ENCODE results near the gene ADORA2A.

The ADORA2A gene

DNA sequence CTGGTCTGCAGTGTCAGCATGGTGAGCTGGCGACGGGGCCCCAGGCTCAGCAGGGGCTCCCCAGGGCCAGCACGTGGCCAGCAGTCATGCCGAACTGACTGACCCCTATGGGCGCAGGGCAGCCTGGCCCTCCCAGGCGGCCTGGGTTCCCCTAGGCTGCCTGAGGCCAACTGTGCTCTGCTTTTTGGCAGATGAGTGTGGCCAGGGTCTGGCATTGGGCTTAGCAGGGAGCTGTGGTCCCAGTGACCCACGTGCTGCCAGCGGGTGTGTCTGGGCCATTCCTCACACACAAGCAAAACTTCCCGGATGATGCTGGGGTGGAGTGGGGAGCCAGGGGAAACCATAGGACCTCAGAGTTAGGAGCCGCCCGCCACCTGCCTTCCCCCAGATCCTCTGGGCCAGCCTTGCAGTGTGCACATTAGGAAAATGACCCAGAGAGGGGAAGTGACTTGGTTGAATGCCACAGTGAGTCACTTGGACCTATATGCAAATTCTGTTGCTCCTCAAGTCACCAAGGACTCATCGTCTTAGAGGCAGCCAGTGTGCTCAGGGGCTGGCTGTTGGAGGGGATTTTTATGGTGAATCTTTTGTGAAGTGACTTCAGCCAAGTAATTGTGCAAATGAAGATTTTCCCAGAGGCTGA lies 6.5 kb downstream of the ADORA2A start:
- peak; percentile 85 for DNase-seq

DNA sequence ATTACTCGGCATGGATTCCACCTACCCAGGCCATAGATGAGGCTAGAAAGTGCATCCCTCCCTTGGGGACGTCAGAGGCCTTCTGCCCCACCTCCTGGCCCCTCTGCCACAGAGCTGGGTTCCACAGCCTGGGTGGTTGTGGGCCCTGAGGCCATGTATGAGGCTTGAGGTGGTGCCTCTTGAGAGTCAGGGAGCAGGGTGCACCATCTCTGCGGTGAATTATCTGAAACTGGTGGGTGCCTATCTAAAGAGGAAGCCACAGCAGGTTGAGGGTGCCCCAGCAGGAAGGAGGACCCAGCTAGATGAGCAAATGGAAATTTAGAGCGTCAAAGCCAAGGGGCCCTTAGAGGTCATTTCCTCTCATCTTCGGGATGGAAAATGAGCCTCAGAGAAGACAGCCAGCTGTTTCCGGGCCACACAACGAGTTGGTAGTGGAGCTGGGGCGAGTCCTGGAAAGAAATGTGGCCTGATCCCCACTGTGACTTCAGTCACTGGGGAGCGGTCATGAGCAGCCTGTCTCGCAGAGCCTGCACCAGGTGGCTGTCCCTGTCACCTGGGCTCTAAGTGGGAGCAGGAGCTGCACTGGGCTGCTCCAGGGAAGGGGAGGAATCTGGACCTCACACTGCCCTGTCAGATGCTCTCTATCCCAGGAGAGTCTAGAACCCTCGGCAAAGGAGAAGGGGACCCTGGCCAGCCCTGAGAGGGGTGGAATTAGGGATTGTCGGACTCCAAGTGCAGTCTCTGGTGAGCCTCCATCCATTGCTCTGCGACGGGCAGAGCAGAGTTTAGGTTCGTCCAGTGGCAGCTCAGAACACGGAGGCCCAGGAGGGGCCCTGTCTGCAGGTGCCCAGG lies 7.3 kb downstream of the ADORA2A start:
- peak; percentile 90 for DNase-seq

DNA sequence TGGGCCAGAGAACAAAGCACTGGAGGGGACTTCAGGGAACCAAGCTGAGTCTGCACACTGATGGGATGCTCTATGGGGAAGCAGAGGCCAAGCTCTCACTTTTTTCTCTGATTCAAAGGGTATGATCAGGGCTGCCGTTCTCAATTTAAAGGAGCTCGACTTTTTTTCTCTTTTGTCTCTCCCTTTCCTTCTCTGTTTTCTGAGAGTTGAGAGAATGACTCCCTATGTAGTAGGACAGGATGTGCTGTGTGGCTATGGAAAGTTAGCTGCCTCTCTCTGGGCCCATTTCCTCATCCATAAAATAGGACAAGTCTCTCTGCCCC lies 7.9 kb downstream of the ADORA2A start:
- no peak for DNase-seq

DNA sequence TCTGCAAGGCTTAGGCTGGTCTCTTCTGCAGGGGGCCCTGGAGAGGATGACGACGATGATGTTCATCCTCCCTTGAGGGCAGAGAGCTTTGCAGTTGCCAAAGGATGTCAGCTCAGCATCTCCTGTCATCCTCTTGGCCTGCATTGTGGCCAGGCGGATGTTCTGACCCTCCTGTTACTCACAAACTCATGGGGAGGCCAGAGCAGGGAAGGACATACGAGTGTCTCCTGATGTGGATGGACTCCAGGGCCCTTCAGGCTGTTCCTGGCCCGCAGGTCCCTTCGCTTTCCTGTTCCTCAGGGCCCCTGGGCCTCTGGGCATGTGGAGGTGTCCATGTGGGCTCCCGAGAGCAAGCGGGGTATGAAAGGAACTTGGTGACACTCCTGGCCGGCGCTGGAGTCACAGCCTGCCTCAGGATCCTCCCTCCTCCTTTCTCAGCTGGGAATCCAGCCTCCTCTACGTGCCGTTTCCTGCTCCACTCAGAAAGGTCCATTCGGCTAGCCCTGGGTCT lies 8.5 kb downstream of the ADORA2A start:
- DNase-seq: no peak

DNA sequence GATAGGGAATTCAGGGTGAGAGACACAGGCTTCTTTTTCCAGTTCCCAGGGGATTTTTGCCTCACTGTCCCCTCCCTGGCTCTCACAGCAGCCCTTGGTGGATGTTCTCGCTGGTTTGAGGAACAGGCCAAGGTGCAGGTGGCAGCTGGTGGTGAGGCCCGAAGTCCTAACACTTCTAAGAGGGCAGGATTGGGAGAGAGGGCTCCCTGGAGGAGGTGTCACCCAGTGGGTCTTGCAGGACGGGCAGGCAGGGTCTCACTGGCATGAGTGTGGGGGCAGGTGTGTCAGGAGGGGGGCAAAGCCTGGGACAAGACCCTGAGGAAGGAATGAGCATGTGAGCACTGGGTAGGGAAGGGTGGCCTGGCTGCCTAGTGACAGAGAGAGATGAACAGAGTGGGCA lies 9.2 kb downstream of the ADORA2A start:
- DNase-seq: no peak

DNA sequence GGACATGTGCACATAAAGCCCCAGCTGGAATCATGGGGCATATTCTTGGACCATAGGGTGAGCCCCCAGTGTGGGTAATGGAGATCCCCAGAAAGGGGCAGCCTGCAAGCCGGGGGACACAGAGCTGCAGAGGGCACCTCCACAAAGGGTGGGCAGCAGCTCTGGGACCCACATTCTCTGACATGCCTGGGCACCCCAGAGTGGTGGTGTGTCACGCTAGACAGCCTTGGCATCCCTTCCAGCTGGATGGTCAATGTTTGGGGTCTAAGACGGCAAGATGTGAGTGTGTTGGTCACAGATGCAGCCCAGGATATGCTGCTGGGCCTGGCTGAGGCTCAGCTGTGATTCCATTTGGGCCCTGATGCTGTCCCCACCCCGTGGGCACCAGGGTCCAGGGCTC lies 9.7 kb downstream of the ADORA2A start:
- DNase-seq: no peak

DNA sequence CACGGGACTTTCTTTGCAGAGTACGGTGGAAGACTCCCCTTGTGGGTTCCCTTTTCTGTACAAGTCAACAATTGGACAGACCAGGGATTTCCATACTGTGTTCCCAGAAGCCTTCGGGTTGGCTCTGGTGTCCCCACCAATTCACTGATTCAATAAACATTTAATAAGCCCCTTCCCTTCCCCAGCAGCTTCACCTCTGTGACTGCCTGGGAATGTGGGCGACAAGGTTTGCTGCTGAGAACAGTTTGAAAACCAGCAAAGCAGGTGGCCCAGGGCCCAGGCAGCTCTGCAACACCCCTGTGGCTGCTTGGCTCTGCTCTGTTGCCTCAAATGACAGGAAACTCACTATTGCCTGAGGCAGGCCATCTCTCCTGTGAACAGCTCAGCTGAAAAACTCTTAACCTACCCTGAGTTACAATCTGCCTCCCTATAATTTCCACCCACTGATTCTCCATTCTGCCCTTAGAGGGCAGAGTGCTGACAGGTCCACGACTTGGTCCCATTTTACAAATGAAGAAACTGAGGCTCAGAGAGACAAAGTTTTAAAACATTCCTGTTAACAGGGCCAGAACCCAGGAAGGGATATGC lies 10.4 kb downstream of the ADORA2A start:
- DNase-seq: peak; percentile 18

DNA sequence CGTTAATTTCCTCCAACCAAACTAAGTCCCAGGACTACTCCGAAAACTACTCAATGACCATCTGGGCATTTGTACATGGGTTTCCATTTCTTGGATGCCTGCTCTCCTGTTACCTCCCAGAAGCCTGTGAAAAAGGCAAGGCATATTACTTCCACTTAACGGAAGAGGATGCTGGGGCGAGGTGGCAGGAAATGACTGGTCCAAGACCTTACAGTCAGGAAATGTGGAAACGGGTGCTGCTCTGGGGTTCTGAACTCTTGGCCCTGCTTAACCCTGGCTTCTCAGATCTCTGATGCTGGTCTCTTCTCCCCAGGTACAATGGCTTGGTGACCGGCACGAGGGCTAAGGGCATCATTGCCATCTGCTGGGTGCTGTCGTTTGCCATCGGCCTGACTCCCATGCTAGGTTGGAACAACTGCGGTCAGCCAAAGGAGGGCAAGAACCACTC lies 12.9 kb downstream of the ADORA2A start:
- DNase-seq: peak; percentile 27

DNA sequence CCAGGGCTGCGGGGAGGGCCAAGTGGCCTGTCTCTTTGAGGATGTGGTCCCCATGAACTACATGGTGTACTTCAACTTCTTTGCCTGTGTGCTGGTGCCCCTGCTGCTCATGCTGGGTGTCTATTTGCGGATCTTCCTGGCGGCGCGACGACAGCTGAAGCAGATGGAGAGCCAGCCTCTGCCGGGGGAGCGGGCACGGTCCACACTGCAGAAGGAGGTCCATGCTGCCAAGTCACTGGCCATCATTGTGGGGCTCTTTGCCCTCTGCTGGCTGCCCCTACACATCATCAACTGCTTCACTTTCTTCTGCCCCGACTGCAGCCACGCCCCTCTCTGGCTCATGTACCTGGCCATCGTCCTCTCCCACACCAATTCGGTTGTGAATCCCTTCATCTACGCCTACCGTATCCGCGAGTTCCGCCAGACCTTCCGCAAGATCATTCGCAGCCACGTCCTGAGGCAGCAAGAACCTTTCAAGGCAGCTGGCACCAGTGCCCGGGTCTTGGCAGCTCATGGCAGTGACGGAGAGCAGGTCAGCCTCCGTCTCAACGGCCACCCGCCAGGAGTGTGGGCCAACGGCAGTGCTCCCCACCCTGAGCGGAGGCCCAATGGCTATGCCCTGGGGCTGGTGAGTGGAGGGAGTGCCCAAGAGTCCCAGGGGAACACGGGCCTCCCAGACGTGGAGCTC lies 13.5 kb downstream of the ADORA2A start:
- DNase-seq: no peak

DNA sequence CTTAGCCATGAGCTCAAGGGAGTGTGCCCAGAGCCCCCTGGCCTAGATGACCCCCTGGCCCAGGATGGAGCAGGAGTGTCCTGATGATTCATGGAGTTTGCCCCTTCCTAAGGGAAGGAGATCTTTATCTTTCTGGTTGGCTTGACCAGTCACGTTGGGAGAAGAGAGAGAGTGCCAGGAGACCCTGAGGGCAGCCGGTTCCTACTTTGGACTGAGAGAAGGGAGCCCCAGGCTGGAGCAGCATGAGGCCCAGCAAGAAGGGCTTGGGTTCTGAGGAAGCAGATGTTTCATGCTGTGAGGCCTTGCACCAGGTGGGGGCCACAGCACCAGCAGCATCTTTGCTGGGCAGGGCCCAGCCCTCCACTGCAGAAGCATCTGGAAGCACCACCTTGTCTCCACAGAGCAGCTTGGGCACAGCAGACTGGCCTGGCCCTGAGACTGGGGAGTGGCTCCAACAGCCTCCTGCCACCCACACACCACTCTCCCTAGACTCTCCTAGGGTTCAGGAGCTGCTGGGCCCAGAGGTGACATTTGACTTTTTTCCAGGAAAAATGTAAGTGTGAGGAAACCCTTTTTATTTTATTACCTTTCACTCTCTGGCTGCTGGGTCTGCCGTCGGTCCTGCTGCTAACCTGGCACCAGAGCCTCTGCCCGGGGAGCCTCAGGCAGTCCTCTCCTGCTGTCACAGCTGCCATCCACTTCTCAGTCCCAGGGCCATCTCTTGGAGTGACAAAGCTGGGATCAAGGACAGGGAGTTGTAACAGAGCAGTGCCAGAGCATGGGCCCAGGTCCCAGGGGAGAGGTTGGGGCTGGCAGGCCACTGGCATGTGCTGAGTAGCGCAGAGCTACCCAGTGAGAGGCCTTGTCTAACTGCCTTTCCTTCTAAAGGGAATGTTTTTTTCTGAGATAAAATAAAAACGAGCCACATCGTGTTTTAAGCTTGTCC lies 14.3 kb downstream of the ADORA2A start:
- DNase-seq: no peak

DNA sequence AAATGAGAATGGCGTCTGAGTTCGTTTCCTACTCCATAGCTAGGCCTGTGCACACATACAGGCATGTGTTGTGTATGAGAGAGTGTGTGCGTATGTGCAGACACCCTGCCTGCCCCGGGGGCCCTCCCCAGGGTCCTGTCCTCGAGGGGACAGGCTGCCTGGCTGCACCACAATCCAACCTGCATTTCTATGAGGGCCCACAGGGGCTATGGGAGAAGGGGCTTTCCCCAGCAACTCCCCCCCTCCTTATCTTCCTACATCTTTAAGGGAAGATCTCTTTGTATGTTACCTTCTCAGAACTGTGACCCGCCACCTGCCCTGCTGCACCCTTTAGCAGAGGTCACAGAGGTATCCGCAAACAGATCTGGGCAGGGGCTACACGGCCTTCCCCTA lies 14.9 kb downstream of the ADORA2A start:
- DNase-seq: no peak

DNA sequence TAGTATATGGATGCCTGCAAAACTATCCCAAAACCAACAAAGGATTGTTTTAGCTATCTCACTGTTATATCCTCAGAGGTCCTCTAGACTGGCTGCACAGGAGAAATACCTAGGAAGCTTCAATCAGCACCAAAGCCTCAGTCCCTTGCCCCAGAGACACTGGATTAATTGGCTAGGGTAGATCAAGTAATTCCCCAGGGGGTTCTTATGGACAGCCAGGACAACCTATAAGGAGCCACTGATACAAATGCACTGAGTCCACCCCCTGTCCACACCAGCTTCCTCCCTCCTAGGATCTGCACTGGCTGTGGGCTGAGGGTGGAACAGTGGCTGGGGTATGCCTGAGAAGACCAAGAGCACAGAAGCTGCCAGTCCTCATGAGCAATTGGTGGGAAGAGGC lies 16.3 kb downstream of the ADORA2A start:
- DNase-seq: no peak

DNA sequence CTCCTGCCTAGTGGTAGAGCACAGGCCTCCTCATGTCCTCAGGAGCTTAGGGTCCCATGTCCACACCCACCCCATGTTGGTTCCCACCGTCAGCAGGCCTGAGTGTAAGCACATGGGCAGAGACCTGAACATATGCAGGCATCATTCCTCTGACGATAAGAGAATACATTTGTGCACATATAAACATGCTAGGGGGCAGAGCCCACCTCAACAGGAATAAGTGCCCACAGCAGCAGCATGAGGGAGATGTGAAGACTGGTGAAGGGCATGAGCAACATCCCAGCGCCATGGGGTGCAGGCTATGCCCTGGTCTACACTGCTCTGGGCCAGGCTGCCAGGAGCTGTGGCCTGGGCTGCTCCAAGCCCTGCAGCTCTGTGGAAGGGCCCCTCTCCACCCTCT lies 16.9 kb downstream of the ADORA2A start:
- no peak for DNase-seq

DNA sequence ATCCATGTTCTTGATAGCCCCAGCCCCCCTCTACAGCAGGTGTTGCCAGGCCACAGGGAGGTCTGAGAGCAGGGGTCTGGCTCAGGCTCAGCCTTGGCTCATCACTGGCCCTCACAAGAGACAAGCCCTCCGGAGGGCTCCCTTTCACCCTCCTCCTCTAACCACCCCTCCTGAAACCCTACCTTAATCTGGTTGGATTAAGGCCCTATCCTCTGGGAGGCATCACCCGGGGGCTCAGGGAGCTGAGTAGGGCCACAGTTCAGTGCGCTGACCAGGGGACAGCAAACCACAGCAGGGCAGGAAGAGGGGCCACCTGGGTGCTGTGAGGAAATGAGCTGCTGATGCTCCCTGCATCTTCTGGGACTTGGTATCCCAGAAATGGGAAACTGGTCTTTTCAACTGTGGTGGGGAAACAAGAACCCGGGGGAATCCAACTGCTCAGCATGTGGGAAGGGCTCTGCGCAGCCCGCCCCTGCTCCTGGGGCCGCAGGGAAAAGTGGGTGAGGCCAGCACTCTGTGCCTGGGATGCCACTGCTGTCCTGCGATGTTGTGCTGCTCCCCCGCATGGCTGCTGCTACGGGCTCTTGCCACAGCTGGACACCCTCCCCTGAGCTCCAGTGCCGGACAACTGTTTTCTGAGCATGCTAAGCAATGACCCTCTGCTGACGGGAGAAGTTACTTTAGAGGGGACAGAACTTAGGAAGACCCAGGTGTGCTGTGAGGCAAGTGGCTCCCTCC lies 17.5 kb downstream of the ADORA2A start:
- DNase-seq: no peak

DNA sequence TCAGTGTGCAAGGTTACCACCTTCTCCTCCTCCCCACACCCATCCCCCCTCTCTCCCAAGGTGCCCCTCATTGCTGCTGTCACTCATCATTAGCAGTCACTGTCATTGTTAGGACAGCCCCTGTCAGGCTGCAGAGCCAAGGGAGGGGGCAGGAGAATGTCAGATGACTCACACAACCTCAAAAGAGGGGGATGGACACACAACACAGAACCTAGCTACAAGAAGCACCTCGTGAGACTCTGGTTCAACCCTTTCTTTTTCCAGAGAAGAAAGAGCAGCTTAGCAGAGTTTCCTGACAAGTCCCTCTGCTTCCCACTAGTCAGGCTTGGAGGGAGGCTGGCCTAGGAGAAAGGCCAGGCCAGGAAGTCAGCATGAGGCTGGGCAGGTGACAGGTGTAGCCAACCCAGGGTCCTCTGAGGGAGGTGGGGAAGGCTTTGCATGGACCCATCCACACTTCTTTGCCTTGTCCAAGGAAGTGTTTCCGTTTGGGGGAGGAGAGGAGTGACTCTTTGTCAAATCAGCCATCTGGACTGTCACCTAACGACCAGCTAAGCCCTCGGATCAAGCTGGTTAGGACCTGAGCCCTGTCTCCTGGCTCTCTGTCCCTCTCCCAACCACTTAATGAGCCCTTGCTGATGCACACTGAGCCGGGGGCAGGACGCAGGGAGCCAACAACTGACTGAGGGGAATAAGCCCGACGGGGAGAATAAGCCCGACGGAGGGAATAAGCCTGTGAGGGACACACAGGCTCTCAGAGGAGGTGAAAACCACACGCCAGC lies 18.3 kb downstream of the ADORA2A start:
- DNase-seq: no peak

DNA sequence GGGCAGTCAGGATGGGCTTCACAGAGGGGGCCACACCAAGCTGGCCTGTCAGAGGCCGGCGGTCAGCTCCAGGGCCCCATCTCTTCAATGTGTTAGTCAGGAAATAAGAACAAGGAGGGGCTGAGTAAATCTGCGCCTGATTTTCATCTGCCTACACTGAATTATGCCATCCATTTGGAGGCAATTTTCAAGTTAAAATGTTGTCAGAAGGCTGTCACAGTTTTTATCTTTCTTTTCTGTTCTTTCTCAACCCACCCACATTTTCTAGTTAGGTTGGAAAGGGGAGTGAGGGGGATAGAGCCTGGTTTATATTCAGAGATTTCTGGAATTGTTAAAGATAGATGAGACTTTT lies 18.8 kb downstream of the ADORA2A start:
- no peak for DNase-seq

DNA sequence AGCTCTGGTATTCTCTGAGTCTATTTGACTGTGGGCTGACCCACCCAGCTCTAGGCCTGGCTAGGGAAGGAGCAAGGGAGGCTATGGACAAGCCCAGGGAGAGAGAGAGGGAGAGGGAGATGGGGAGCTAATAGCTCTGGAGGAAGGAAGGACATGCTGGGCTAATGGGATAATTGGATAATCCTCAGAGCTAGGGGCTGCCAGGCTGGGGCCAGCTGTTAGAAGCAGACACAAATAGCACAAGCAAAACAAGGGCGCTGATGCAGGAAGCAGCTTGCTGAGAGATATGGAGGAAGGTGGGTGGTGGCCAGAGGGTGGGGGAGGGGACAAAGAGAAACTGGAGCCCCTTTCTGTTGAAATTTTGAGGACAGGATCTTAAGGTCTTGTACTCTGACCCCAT lies 23.2 kb downstream of the ADORA2A start:
- no peak for DNase-seq

DNA sequence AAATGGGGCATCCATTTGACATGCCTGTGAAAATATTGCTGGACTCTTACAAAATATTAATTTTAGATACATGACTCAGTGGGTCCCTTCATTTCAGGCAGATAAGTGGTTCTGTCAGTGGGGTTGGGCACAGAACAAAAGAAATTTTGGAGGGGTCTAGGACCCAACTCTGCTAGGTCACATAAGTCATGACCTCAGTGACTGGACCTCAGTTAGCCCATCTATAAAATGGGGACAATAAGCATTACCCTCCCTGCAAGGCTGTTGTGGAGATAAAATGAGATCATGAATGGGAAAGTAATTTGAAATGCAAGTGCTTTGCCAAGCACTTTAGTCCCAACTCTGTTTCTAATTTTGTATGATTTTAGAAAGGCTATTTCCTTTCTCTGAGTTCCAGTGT lies 23.8 kb downstream of the ADORA2A start:
- no peak for DNase-seq

DNA sequence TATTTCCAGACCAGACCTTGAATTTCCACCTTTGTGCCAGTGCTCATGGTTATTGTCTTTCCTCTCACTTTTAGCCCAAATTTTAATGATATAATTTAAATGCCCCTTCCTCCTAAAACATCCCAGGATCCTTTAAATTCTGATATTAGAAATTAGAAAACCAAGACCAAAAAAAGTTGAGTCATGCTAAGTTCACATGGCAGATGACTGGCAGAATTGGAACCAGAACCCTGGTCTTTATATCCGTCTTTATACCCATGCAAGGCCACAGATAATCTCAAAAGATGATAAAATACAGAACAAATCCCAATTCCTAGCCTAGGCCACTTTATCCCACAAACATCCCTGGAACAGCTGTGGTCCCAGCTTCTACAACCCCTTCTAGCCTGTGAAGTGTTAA lies 26.5 kb downstream of the ADORA2A start:
- DNase-seq: no peak

DNA sequence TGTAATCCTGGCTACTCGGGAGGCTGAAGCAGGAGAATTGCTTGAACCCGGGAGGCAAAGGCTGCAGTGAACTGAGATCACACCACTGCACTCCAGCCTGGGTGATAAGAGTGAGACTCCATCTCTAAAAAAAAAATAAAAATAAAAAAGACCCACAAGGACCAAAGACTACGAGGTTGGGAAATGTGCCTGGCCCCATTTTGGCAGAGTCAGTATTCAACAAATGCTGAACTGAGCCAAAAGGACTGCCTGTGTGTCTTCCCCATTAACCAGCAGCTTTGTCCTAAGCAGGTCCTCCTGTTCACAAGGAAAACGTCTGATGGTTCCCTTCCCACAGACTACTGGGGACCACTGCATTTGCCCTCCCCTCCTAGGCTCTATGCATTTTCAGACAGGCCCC lies 27.6 kb downstream of the ADORA2A start:
- DNase-seq: no peak

Data from activated CD4-positive, alpha-beta T cell treated with anti-CD3 and anti-CD28 coated beads, Interleukin-10, Interleukin-2, amounts not matched to agents 100 ng/mL and 50 ng/mL, durations not matched to agents 16 hours and 8 hours (primary cell).